GM12873 (cell line): Measurements from ENCODE around the gene TLL2.

Experiments
- CTCF ChIP-seq: IDR thresholded peaks from 2 replicates; pipeline ENCODE4 v1.5.1; 2012; ENCODE audit warnings: low read depth, mild to moderate bottlenecking, moderate library complexity, low read length, control low read depth; ENCODE audit not compliant: insufficient read depth; ENCODE audit errors: missing control alignments

TLL2 gene

DNA sequence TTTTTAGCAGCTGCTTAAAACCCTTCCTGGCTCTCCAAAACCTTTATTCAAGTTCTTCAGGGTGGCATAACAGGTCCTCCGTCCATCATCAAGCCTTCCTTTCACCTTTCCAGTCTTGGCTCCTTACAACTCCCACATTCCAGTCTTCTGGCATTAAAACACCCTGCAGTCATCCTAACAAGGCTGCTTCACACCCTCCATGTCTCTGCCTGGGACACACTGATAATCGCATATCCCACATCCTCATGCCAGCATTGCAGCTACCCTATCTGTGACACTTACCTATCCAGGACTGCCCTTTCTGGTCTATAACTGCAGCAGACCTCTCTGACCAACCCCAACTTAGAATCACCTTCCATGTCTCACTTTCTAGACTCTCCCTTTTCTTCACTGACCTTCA is 2.6 kb upstream of the TLL2 start:
- TF ChIP-seq CTCF, result no peak

- no peak for TF ChIP-seq CTCF
Measured at GRCh38 chr10:96513305-96513697, 425 bp downstream of the TLL2 start.

GRCh38 chr10:96512524-96513304 is 1.0 kb downstream of the TLL2 start:
- no peak for TF ChIP-seq CTCF

- TF ChIP-seq CTCF, result peak; percentile 75
Measured at GRCh38 chr10:96511044-96511945, 2.4 kb downstream of the TLL2 start.

DNA sequence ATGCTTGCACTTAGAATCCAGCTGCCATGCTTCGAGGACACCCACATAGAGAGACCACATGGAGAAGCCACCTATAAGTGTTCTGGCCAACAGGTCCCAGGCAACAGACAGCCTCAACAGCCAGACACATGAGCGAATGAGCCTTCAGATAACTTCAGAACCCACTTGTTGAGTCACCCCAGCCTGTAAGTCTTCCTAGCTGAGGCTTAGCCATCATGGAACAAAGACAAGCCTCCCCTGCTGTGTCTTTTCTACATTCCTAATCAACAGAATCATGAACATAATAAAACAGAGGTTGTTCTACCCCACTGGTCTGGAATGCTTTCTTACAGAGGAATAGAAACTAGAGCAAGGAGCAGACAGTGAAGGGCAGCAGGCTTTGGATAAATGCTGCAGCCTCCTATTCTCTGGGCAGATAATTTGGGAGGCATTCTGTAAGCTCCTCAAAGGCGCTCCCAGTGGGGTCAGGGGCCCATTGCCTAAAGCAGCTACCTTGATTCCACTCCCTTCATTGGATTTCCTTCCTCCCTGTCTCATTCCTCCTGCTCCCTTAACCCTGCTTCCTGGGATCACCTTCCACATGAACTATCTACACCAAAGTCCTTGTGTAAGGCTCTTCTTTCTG is 4.6 kb downstream of the TLL2 start:
- no peak for TF ChIP-seq CTCF

- TF ChIP-seq CTCF, result no peak
Measured at GRCh38 chr10:96507044-96507443, 6.7 kb downstream of the TLL2 start.
